MCF 10A (cell line): ENCODE measurements around the gene RAMAC. TPM values are rescaled to one million over a fixed set of nuclear protein-coding genes. Genes with fewer than 3 reads are reported as not detected.

Source experiments
- BruUV-seq: library from RNA; stranded (reverse); fragments of 400-500 nt; replicated peaks from 2 replicates; lab custom pipeline; 2021; lab: Mats Ljungman, UMichigan
- CTCF ChIA-PET: fragments of 300-600 bp; sonication (Branson Sonifier 250); formaldehyde crosslinking; extraction: SDS; loops from one replicate; lab custom pipeline; 2021; ENCODE audit warnings: antibody characterized with exemption, inconsistent platforms; lab: Yijun Ruan, JAX
- POLR2A ChIA-PET: fragments of 300-600, 350-650 bp; sonication (Branson Sonifier 250); formaldehyde crosslinking; extraction: SDS; loops from one replicate; lab custom pipeline; 2020; ENCODE audit warnings: antibody characterized with exemption, inconsistent platforms; lab: Yijun Ruan, JAX
- DNase-seq: peaks from one replicate; pipeline ENCODE4 v3.0.0-alpha.2; 2018; ENCODE audit not compliant: unreplicated experiment
- H3K27ac Mint-ChIP-seq: one replicate; pipeline ENCODE4 v1.8.0; 2022; ENCODE audit warnings: mild to moderate bottlenecking, low read depth, mixed read lengths; ENCODE audit not compliant: unreplicated experiment
- H3K27me3 Mint-ChIP-seq: one replicate; pipeline ENCODE4 v1.8.0; 2022; ENCODE audit warnings: mixed read lengths; ENCODE audit not compliant: insufficient read depth, unreplicated experiment
- H3K36me3 Mint-ChIP-seq: one replicate; pipeline ENCODE4 v1.8.0; 2022; ENCODE audit warnings: mild to moderate bottlenecking, moderate library complexity, mixed read lengths; ENCODE audit not compliant: insufficient read depth, unreplicated experiment
- H3K4me1 Mint-ChIP-seq: one replicate; pipeline ENCODE4 v1.8.0; 2022; ENCODE audit warnings: mixed read lengths; ENCODE audit not compliant: insufficient read depth, unreplicated experiment
- H3K4me3 Mint-ChIP-seq: one replicate; pipeline ENCODE4 v1.8.0; 2022; ENCODE audit warnings: mild to moderate bottlenecking, moderate library complexity, mixed read lengths; ENCODE audit not compliant: unreplicated experiment
- H3K9me3 Mint-ChIP-seq: one replicate; pipeline ENCODE4 v1.8.0; 2022; ENCODE audit warnings: mixed read lengths; ENCODE audit not compliant: unreplicated experiment
- CTCF ChIP-seq: fragments of 200-600 bp; IDR thresholded peaks from one replicate; pipeline ENCODE4 v1.8.0; 2022; ENCODE audit warnings: antibody characterized with exemption, mild to moderate bottlenecking; ENCODE audit not compliant: unreplicated experiment
- intact Hi-C: fragments of 100-400 bp; cut with micrococcal nuclease; formaldehyde crosslinking; loops from 2 replicates; pipeline ENCODE4 v1.14.1; 2022
- total RNA-seq: library from RNA; stranded (reverse); gene quantifications from 2 replicates; pipeline ENCODE4 v1.2.3, GENCODE V29; 2022

RAMAC gene
- total RNA-seq, 1 experiment from 2014 or later, result 21.0 TPM

DNA sequence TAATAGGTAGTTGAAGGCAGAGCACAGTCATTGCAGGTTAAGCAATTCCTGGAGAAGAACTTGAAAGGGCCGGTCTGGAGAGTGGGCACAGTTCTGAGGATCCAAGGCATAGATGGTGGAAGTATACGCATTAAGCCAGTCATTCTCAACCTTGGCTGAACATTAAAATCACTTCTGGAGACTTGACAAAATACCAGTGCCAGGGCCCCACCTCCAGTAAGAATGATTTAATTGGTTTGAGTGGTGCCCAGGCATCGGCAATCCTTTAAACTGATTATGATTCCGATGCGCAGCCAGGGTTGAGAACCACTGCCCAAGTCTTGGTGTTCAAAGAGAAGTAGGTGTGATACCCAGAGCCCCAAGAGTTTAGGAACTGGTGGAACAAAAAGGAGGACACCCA lies 26.6 kb upstream of the RAMAC start:
- no peaks in the 10 kb centered on the region for H3K36me3 Mint-ChIP-seq
- intact Hi-C loops, result no loop called here
- H3K9me3 Mint-ChIP-seq, result no peaks in the 10 kb centered on the region
- no peak overlapping the region for H3K27ac Mint-ChIP-seq
- no peak for TF ChIP-seq CTCF
- H3K27me3 Mint-ChIP-seq, result no peaks in the 10 kb centered on the region
- ChIA-PET CTCF (interaction anchor here (1.5 kb wide), 1 partner anchor 23 kb away, joined by 3 read pairs; no protein-coding TSS in a partner anchor), POLR2A (no interaction called here)
- peaks cover 5% of the 10 kb centered on the region for H3K4me1 Mint-ChIP-seq
- no peak for DNase-seq
- H3K4me3 Mint-ChIP-seq, result no peak overlapping the region
- BruUV-seq, result no TSS peak

GRCh38 chr15:82960766-82961165 lies 25.2 kb upstream of the RAMAC start:
- peaks cover 5% of the 10 kb centered on the region for H3K4me1 Mint-ChIP-seq
- no peak for DNase-seq
- no peaks in the 10 kb centered on the region for H3K9me3 Mint-ChIP-seq
- ChIA-PET POLR2A (interaction anchor here (0.6 kb wide), 1 partner anchor 211 kb away, joined by 3 read pairs; no protein-coding TSS in a partner anchor), CTCF (interaction anchor here (0.7 to 1.5 kb wide), 2 partner anchors 24 to 50 kb away, joined by 3 read pairs; partner anchors contain the start of gene C15orf40)
- no peak overlapping the region for H3K27ac Mint-ChIP-seq
- intact Hi-C loops, result no loop called here
- no TSS peak for BruUV-seq
- no peaks in the 10 kb centered on the region for H3K27me3 Mint-ChIP-seq
- H3K36me3 Mint-ChIP-seq, result no peaks in the 10 kb centered on the region
- no peak for TF ChIP-seq CTCF
- no peak overlapping the region for H3K4me3 Mint-ChIP-seq

DNA sequence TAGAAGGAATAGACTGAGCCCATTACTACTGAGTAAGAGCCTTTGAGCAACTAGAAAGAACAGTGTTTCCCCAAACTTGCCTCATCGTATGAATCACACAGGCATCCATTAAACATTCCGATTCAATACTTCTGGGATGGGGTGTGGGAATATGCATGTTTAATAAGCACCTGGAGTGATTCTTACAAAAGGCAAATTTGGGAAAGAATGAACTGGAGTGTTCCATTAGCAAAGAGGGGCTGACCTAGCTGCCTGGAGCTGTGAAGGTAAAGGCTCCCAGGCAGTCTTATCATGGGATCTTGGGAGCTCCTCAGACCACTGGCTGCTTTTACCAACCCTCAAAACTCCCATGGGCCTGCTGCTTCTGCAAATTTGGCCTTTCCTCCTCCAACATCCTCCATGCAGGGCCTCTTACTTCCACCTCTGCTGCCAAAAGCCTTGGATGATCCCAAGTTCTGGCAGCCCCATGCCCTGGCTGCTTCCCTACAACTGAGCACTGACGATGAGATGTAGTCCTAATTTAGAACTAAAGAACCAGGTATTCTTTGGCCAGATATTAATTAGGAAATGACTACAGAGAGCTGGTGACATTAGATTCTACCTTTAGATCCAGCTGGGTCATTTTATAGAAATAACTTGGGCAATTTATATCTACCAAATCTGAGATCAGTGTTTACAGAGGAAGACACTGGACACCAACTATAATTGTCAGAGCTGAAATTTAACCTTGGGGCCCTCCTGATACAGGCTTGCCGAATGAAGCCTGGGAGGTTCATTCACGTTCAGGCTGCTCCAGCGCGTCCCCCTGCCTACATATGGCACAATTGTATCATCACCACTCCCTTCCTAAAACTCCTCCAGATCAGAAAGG lies 22.3 kb upstream of the RAMAC start:
- intact Hi-C loops, result no loop called here
- no peaks in the 10 kb centered on the region for H3K9me3 Mint-ChIP-seq
- DNase-seq, result peak; percentile 11
- H3K27me3 Mint-ChIP-seq, result no peaks in the 10 kb centered on the region
- H3K27ac Mint-ChIP-seq, result no peak overlapping the region
- H3K36me3 Mint-ChIP-seq, result no peaks in the 10 kb centered on the region
- no peaks in the 10 kb centered on the region for H3K4me1 Mint-ChIP-seq
- CTCF ChIA-PET, result interaction anchor here (0.6 to 1.1 kb wide), 2 partner anchors 22 to 115 kb away, joined by 3 read pairs; no protein-coding TSS in a partner anchor
- POLR2A ChIA-PET, result interaction anchor here (0.6 to 2.8 kb wide), 5 partner anchors 22 to 385 kb away, joined by 3 to 9 read pairs (median 3); partner anchors contain the start of gene RAMAC
- no TSS peak for BruUV-seq
- H3K4me3 Mint-ChIP-seq, result no peak overlapping the region
- no peak for TF ChIP-seq CTCF

GRCh38 chr15:82964890-82965289 lies 21.1 kb upstream of the RAMAC start:
- H3K36me3 Mint-ChIP-seq, result no peaks in the 10 kb centered on the region
- POLR2A ChIA-PET, result interaction anchor here (1.5 to 2.8 kb wide), 2 partner anchors 21 to 35 kb away, joined by 4 to 9 read pairs; partner anchors contain the start of gene RAMAC
- BruUV-seq, result no TSS peak
- no peaks in the 10 kb centered on the region for H3K4me1 Mint-ChIP-seq
- TF ChIP-seq CTCF, result no peak
- H3K9me3 Mint-ChIP-seq, result no peaks in the 10 kb centered on the region
- H3K27ac Mint-ChIP-seq, result no peak overlapping the region
- no peak overlapping the region for H3K4me3 Mint-ChIP-seq
- DNase-seq, result no peak
- H3K27me3 Mint-ChIP-seq, result no peaks in the 10 kb centered on the region
- CTCF ChIA-PET, result interaction anchor here (0.5 kb wide), 1 partner anchor 190 kb away, joined by 5 read pairs; no protein-coding TSS in a partner anchor
- intact Hi-C loops, result no loop called here
